ENCODE measurements around the gene TXNRD1.

GRCh38 chr12:104223712-104224111 lies 8.1 kb downstream of the TXNRD1 start:
- TF ChIP-seq CTCF (IDR thresholded peaks at IDR 0.05), result no peak
- TF ChIP-seq POLR2A (IDR thresholded peaks at IDR 0.05), result no peak

All from lower leg skin (tissue), 3 donors.